RWPE2 (cell line): ENCODE data around the gene LAIR1.

Experiments used
- ATAC-seq: fragments of 200-7000 bp; cut with Tn5 transposase; 3 replicates; pipeline ENCODE4 v1.9.1; 2021; ENCODE audit warnings: low read depth
- DNase-seq: peaks from one replicate; pipeline ENCODE4 v3.0.0-alpha.2; 2020; ENCODE audit warnings: low spot score
- H3K27ac ChIP-seq: fragments of 450-650 bp; 2 replicates; pipeline ENCODE4 v1.5.1; 2017; ENCODE audit warnings: mild to moderate bottlenecking; ENCODE audit not compliant: poor library complexity, severe bottlenecking
- H3K27me3 ChIP-seq: fragments of 250-450 bp; sonication (Bioruptor Pico); 2 replicates; pipeline ENCODE4 v1.5.1; 2021; ENCODE audit warnings: mild to moderate bottlenecking, moderate library complexity; ENCODE audit not compliant: insufficient read depth, poor library complexity, severe bottlenecking
- H3K36me3 ChIP-seq: fragments of 250-450 bp; sonication (Bioruptor Pico); 2 replicates; pipeline ENCODE4 v1.5.1; 2020; ENCODE audit warnings: low read depth, mild to moderate bottlenecking, moderate library complexity
- H3K4me1 ChIP-seq: fragments of 250-450 bp; sonication (Bioruptor Pico); 2 replicates; pipeline ENCODE4 v1.5.1; 2021; ENCODE audit warnings: mild to moderate bottlenecking, moderate library complexity; ENCODE audit not compliant: insufficient read depth, poor library complexity, severe bottlenecking
- H3K4me3 ChIP-seq: fragments of 250-450 bp; sonication (Bioruptor Pico); 2 replicates; pipeline ENCODE4 v1.5.1; 2021; ENCODE audit warnings: mild to moderate bottlenecking, moderate library complexity; ENCODE audit not compliant: severe bottlenecking
- H3K9me3 ChIP-seq: fragments of 250-450 bp; sonication (Bioruptor Pico); 2 replicates; pipeline ENCODE4 v1.5.1; 2021; ENCODE audit warnings: mild to moderate bottlenecking, moderate library complexity; ENCODE audit not compliant: severe bottlenecking
- CTCF ChIP-seq: fragments of 450-650 bp; IDR thresholded peaks from one replicate; pipeline ENCODE4 v1.5.1; 2017; ENCODE audit warnings: mild to moderate bottlenecking, moderate library complexity; ENCODE audit not compliant: poor library complexity, severe bottlenecking

The LAIR1 gene

GRCh38 chr19:54357381-54357780, 7.3 kb downstream of the LAIR1 start:
- ATAC-seq (no peak), DNase-seq (no peak)
- Histone ChIP-seq H3K9me3 (no peaks in the 10 kb centered on the region), H3K4me1 (no peaks in the 10 kb centered on the region), H3K4me3 (no peak overlapping the region), H3K27me3 (no peaks in the 10 kb centered on the region), H3K27ac (no peak overlapping the region), H3K36me3 (no peaks in the 10 kb centered on the region)
- no peak for TF ChIP-seq CTCF

- Histone ChIP-seq H3K27me3 (no peaks in the 10 kb centered on the region), H3K9me3 (no peaks in the 10 kb centered on the region), H3K27ac (no peak overlapping the region), H3K4me3 (no peak overlapping the region), H3K4me1 (no peaks in the 10 kb centered on the region), H3K36me3 (no peaks in the 10 kb centered on the region)
- no peak for ATAC-seq
- TF ChIP-seq CTCF: no peak
- no peak for DNase-seq
Observed at GRCh38 chr19:54356444-54357056, 8.2 kb downstream of the LAIR1 start.

- Histone ChIP-seq H3K9me3 (no peaks in the 10 kb centered on the region), H3K27ac (no peak overlapping the region), H3K4me1 (no peaks in the 10 kb centered on the region), H3K4me3 (no peak overlapping the region), H3K27me3 (no peaks in the 10 kb centered on the region), H3K36me3 (no peaks in the 10 kb centered on the region)
- ATAC-seq (no peak), DNase-seq (no peak)
- TF ChIP-seq CTCF: no peak
Observed at GRCh38 chr19:54355675-54356074, 9.1 kb downstream of the LAIR1 start.

- no peak for DNase-seq
- no peaks in the 10 kb centered on the region for H3K9me3 ChIP-seq
- peaks cover 5% of the 10 kb centered on the region for H3K27me3 ChIP-seq
- no peak overlapping the region for H3K27ac ChIP-seq
- no peaks in the 10 kb centered on the region for H3K36me3 ChIP-seq
- no peak overlapping the region for H3K4me3 ChIP-seq
- ATAC-seq: no peak
- no peaks in the 10 kb centered on the region for H3K4me1 ChIP-seq
- no peak for TF ChIP-seq CTCF
Observed at GRCh38 chr19:54354761-54355160, 10.0 kb downstream of the LAIR1 start.

- DNase-seq: no peak
- no peaks in the 10 kb centered on the region for H3K36me3 ChIP-seq
- no peak overlapping the region for H3K4me3 ChIP-seq
- no peaks in the 10 kb centered on the region for H3K4me1 ChIP-seq
- TF ChIP-seq CTCF: no peak
- no peak overlapping the region for H3K27ac ChIP-seq
- H3K9me3 ChIP-seq: no peaks in the 10 kb centered on the region
- H3K27me3 ChIP-seq: peaks cover 10% of the 10 kb centered on the region
- ATAC-seq: no peak
Observed at GRCh38 chr19:54352546-54352945, 12.2 kb downstream of the LAIR1 start.
